ENCODE data around the gene LENG1.
"Not testable (repeated sequence)": the region's sequence is repeated elsewhere in the genome, so short reads cannot be mapped to it uniquely, and the experiment has no call there.

GRCh38 chr19:54181894-54182293, 22.4 kb upstream of the LENG1 start:
- TF ChIP-seq, protein P1, sequence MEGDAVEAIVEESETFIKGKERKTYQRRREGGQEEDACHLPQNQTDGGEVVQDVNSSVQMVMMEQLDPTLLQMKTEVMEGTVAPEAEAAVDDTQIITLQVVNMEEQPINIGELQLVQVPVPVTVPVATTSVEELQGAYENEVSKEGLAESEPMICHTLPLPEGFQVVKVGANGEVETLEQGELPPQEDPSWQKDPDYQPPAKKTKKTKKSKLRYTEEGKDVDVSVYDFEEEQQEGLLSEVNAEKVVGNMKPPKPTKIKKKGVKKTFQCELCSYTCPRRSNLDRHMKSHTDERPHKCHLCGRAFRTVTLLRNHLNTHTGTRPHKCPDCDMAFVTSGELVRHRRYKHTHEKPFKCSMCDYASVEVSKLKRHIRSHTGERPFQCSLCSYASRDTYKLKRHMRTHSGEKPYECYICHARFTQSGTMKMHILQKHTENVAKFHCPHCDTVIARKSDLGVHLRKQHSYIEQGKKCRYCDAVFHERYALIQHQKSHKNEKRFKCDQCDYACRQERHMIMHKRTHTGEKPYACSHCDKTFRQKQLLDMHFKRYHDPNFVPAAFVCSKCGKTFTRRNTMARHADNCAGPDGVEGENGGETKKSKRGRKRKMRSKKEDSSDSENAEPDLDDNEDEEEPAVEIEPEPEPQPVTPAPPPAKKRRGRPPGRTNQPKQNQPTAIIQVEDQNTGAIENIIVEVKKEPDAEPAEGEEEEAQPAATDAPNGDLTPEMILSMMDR (IDR thresholded peaks at IDR 0.05; ENCODE audit: low read depth, low read length) = not testable (repeated sequence)
- TF ChIP-seq EZH2phosphoT487 (IDR thresholded peaks at IDR 0.05; ENCODE audit: low read depth) = not testable (repeated sequence)

Measured in OCI-LY3 (cell line).